ENCODE measurements around the gene PTPRD.

PTPRD gene

DNA sequence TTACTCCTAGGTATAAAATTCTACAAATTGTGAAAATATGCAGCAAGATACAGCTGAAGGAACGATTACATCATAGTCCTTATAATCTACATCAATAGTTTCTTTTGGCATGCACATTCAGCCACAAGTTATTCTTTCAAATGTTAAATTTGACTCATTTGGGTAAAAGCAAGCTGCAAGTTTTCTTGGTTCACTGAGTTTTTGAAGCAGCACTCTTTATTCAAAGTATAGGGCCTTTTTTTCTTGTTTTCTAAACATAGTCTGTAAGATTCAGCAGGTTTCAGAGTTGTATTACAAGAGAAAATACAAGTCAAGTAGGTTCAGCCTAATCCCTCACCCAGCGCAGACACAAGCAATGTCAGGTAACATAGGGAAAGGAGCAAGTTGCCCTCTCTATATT is 981.5 kb downstream of the PTPRD start:
- TF ChIP-seq, protein P1, sequence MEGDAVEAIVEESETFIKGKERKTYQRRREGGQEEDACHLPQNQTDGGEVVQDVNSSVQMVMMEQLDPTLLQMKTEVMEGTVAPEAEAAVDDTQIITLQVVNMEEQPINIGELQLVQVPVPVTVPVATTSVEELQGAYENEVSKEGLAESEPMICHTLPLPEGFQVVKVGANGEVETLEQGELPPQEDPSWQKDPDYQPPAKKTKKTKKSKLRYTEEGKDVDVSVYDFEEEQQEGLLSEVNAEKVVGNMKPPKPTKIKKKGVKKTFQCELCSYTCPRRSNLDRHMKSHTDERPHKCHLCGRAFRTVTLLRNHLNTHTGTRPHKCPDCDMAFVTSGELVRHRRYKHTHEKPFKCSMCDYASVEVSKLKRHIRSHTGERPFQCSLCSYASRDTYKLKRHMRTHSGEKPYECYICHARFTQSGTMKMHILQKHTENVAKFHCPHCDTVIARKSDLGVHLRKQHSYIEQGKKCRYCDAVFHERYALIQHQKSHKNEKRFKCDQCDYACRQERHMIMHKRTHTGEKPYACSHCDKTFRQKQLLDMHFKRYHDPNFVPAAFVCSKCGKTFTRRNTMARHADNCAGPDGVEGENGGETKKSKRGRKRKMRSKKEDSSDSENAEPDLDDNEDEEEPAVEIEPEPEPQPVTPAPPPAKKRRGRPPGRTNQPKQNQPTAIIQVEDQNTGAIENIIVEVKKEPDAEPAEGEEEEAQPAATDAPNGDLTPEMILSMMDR (IDR thresholded peaks at IDR 0.05; ENCODE audit: control insufficient read depth, insufficient read depth, low read depth, low read length, missing control alignments): no peak
- no peak overlapping the region for H3K4me3 ChIP-seq (ENCODE audit: control insufficient read depth, low read depth, low read length)
- no peak for DNase-seq (ENCODE audit: low read depth)

DNA sequence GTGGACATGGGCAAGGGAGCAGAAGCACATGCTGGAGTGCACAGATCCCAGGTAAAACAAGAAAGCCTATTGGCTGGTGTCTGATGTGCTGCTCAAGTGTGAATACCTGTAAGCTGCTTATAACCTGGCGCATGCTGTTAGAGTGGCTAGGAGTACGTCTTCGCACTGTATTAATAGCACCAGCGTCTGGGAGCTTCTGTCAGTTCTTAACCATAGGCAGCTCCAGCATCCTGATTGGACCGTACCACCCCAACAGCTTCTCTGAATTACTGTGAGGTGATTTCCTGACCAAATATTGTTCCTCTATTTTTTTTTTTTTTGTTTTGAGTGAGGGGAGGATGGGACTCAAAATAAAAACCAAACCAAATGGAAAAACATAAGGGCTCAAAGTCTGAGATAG is 987.6 kb downstream of the PTPRD start:
- DNase-seq (ENCODE audit: low read depth): no peak
- H3K4me3 ChIP-seq (ENCODE audit: control insufficient read depth, low read depth, low read length): no peak overlapping the region
- TF ChIP-seq, protein P1 (IDR thresholded peaks at IDR 0.05; ENCODE audit: control insufficient read depth, insufficient read depth, low read depth, low read length, missing control alignments): no peak

DNA sequence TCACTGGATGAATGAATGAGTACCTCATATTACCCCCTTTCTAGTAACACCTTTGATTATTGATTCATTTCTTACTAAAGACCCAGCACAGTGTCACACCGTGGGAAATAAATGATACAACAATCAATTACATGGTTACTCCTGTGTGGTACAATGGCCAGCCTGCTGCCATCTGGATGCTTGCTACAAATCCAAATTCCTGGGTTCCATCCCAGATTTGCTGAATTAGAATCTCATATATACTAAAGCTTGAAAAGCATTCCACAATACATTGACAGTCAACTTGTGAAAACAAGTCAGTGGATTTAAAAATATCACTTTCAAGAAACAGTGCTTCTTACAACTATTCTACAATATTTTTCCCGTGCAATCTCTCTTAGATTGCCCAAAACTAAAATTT is 989.3 kb downstream of the PTPRD start:
- DNase-seq (ENCODE audit: low read depth): no peak
- TF ChIP-seq, protein P1 (IDR thresholded peaks at IDR 0.05; ENCODE audit: control insufficient read depth, insufficient read depth, low read depth, low read length, missing control alignments): no peak
- H3K4me3 ChIP-seq (ENCODE audit: control insufficient read depth, low read depth, low read length): no peak overlapping the region

DNA sequence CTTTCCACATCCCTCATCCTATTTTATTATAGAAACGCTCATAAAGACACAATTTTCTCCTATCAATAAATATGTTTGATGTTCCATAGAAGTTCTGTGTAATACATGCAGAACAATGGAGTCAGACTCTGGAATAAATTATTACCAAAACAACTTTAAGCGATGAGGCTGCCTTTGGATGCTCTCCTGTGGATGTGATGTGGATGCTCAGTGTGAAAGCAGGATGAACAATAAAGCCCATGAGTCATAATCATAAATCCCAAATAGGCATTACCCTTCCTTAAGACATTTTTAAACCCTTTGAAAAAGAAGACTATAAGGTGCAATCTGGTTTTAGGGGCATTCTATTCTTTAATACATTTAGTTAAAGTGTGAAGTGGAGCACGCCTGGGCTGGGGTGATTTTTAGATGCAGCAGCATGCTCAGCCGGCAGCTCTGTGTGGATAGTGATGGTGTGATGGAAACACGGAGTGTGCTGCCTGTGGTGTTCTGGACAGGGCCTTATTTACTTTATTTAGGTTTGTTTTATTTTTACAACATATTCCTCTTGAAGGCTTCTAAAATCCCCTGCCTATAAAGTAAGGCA is 991.4 kb downstream of the PTPRD start:
- TF ChIP-seq, protein P1 (IDR thresholded peaks at IDR 0.05; ENCODE audit: control insufficient read depth, insufficient read depth, low read depth, low read length, missing control alignments): no peak
- no peak overlapping the region for H3K4me3 ChIP-seq (ENCODE audit: control insufficient read depth, low read depth, low read length)
- no peak for DNase-seq (ENCODE audit: low read depth)

DNA sequence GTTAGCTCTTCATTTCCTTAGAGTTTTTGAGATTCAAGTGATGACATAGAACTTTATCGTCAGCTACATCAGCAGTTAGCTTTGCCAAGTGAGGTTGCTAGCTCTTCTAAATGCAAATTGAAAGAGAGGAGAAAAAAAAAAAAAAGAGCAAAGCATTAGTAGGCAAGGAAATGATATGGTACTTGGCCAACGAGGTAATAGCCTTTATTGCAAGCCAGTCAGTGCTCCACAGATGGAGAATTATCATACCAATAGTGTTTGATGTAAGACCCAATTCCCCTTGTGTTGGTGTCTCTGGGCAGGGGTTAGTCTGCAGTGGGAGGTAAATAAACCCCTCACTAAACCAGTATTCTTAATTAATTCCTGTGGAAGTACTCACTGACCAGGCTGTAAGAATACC is 992.1 kb downstream of the PTPRD start:
- H3K4me3 ChIP-seq (ENCODE audit: control insufficient read depth, low read depth, low read length): no peak overlapping the region
- TF ChIP-seq, protein P1 (IDR thresholded peaks at IDR 0.05; ENCODE audit: control insufficient read depth, insufficient read depth, low read depth, low read length, missing control alignments): no peak
- DNase-seq (ENCODE audit: low read depth): no peak

DNA sequence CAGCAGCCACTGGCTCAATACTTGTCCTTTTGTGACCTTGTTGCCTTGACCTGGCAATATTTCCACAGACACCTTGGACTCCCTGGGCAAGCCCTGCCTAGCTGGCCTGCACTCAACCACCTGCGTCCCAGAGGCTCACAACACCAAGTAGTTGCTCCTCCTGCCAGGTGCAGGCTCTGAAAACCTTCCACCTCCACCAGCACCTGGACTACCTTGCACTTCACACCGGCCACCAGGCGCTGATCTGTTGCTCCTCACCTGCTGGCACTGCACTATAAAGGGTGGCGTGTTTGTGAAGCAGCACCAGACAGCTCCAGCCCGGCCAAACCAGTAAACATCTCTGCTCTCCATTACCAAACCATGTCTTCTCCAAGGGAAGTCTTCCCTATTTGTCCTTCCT is 997.7 kb downstream of the PTPRD start:
- no peak overlapping the region for H3K4me3 ChIP-seq (ENCODE audit: control insufficient read depth, low read depth, low read length)
- TF ChIP-seq, protein P1 (IDR thresholded peaks at IDR 0.05; ENCODE audit: control insufficient read depth, insufficient read depth, low read depth, low read length, missing control alignments): no peak
- DNase-seq (ENCODE audit: low read depth): no peak

DNA sequence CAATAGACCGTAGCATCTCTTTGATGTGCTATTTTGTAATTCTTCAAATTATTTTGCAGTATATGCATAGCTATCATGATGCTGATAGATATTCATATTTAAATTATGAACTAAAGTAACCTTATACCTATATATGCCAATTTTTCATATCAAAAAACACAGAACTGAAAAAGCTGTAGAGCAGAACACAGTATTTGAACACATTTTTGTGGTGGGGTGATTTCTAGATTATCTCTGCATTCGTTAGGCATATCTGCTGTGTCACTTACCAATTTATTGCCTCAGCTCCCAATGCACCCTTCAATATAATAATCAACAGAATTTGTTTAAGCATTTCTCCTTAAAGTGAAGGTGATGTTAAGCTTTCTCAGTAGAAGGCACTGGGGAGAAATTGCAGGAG is 998.2 kb downstream of the PTPRD start:
- no peak for DNase-seq (ENCODE audit: low read depth)
- TF ChIP-seq, protein P1 (IDR thresholded peaks at IDR 0.05; ENCODE audit: control insufficient read depth, insufficient read depth, low read depth, low read length, missing control alignments): no peak
- H3K4me3 ChIP-seq (ENCODE audit: control insufficient read depth, low read depth, low read length): no peak overlapping the region
